ENCODE results near the gene EAF1.

DNA sequence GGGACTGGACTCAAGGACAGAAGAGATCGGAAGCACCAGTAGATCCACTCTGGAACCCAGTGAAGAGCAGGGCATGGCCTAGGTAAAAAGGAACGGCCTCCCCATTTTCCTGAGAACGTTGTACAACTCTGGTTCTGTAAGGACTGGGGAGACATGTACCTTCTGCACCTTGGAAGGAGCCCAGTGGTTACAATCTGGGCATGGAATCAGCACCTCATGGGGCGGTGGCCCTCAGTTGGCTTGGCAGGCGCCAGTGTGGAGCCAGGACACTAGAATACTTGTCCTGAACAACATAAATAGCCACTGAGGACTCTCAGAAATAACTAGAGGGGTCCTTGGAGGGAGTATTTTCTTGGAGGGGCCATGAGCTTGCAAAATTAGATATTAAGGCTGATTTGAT, 25.6 kb downstream of the EAF1 start:
- TF ChIP-seq CTCF (conservative IDR thresholded peaks at IDR 0.05; ENCODE audit: low read length) (no peak), EZH2phosphoT487 (IDR thresholded peaks at IDR 0.05; ENCODE audit: borderline replicate concordance, low read depth, low read length) (no peak)

Data from OCI-LY7 (cell line).